WI38 (cell line): Measurements from ENCODE around the gene CBX1.

Source experiments
- H3K4me3 ChIP-seq: 2 replicates; pipeline ENCODE4 v1.5.1; 2011; ENCODE audit warnings: low read depth, mild to moderate bottlenecking, control low read depth, low read length
- TF ChIP-seq, protein P1 (sequence below): IDR thresholded peaks from 2 replicates; pipeline ENCODE4 v1.5.1; 2012; ENCODE audit warnings: low read depth, mild to moderate bottlenecking, control low read depth, low read length

CBX1 gene

DNA sequence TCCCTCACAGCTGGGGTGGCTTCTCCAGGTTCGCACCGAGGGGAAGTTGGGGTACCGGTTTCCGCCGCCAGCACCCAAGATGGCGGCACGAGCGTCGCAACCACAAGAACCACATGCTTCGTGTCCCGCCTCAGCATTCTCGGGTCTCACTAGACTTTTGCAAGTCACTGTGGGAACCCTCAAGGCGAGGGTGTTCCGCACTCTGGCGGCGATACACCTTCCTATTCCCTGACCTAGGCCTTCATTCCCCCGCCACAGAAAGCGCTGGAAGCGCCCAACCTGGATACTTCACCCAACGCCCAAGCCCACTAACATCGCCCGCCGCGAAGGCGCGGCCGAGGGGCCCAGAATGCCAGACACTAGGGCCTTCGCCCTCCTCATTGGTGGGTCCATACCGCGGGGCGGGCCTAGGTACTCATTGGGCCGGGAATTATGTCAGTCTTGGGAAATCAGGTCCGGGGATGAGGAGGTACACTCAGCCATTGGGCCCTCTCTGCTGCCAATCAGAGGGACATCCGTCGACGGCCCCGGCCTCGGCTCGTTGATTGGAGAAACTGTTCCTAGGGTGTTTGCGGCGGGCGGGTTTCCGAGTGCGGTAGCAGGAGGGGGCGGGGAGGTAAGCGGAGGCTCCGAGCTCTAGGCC is 53.4 kb downstream of the CBX1 start, which contains the start of gene NFE2L1:
TSS of gene NFE2L1 (plus strand) at position 619 of the 643 bp plus-strand sequence. CDS start 2,760 bp downstream, outside the sequence.
- TF ChIP-seq, protein P1, sequence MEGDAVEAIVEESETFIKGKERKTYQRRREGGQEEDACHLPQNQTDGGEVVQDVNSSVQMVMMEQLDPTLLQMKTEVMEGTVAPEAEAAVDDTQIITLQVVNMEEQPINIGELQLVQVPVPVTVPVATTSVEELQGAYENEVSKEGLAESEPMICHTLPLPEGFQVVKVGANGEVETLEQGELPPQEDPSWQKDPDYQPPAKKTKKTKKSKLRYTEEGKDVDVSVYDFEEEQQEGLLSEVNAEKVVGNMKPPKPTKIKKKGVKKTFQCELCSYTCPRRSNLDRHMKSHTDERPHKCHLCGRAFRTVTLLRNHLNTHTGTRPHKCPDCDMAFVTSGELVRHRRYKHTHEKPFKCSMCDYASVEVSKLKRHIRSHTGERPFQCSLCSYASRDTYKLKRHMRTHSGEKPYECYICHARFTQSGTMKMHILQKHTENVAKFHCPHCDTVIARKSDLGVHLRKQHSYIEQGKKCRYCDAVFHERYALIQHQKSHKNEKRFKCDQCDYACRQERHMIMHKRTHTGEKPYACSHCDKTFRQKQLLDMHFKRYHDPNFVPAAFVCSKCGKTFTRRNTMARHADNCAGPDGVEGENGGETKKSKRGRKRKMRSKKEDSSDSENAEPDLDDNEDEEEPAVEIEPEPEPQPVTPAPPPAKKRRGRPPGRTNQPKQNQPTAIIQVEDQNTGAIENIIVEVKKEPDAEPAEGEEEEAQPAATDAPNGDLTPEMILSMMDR = no peak
- peak within 1 kb of the TSS; percentile 84 for H3K4me3 ChIP-seq

DNA sequence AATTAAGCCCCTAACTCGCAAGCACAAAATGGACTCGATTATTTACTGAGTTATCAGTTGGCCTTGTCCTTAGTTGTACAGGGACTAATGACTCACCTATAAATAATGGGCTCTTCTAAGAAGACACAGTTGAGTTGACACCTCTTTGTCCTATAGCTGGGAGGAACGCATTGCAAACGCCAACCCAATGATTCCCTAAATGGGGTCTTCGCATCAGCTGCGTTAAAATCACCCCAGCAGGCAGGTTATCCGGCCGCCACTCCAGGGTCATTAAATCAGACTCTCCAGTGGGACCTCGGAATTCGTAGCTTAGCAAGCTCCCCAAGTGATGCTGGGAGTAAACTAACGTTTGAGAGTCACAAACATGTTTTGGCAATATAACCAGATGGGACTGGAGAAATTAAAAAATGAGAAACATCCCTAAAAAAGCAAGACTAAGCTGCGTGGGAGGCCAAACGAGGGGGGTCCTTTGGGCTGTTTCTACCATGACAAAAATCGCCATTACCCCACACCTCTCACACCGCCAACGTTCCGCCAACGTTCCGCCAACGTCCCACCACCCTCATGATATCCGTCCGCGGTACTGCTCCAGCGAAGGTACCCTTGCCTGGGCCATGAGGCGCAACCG is 54.1 kb downstream of the CBX1 start:
- TF ChIP-seq, protein P1 = no peak
- H3K4me3 ChIP-seq = peak overlapping the region; percentile 84

DNA sequence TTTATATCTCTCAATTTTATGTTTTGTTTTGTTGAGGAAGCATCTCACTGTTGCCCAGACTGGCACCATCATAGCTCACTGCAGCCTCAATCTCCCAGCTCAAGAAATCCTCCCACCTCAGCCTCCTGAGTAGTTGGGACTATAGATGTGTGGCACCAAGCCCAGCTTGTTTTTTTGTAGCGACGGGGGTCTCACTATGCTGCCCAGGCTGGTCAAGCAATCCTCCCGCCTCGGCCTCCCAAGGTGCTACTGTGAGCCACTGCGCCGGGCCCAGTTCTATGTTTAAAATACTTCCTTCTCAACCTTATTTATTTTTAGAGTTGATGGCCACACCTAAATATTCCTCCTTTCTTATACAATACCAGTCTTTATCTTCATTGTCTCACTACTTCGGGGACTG is 55.0 kb downstream of the CBX1 start:
- no peak overlapping the region for H3K4me3 ChIP-seq
- TF ChIP-seq, protein P1 = no peak

DNA sequence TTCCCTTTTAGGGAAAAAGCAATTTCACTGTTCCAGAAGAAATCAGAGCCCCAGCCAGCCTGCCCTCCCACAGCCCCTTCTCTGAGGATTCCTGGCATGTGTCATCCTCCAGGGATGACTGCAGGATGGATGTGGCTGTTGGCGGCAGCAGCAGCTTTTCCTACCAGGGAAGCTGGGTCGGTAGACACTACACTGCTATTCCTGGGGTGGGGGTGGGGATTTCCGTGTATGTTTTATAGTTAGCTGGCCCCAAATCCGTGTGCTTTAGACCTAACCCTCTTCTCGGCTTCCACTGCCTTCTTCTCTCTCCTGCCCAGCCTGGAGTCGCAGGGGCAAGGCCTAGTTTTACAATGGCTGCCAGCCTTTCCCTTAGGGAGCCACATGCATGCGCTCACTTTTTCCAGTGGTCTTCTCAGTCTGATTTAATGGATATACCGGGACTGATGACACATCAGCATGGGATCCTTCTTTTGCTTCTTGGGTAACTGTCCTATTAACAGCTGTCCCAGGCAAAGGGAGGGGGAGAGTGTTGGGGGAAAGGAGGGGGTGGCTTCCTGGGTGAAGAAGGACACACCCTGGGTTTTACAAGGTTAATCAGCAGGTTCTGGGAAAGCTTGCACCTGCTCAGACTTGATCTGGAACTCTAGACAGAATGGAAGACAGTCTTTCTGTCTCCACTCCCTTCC is 55.8 kb downstream of the CBX1 start:
- TF ChIP-seq, protein P1 = no peak
- no peak overlapping the region for H3K4me3 ChIP-seq

DNA sequence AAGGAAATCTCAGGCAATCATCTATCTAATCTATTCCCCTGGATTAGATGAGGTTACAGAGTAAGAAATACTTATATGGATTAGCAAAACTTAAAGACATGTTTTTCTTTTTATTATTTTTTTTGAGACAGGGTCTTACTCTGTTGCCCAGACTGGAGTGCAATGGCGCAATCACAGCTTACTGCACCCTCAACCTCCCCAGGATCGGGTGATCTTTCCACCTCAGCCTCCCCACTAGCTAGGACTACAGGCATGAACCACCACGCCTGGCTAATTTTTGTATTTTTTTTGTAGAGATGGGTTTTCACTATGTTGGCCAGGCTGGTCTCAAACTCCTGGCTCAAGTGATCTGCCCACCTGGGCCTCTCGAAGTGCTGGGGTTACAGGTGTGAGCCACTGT is 56.4 kb downstream of the CBX1 start:
- TF ChIP-seq, protein P1 = no peak
- no peak overlapping the region for H3K4me3 ChIP-seq

DNA sequence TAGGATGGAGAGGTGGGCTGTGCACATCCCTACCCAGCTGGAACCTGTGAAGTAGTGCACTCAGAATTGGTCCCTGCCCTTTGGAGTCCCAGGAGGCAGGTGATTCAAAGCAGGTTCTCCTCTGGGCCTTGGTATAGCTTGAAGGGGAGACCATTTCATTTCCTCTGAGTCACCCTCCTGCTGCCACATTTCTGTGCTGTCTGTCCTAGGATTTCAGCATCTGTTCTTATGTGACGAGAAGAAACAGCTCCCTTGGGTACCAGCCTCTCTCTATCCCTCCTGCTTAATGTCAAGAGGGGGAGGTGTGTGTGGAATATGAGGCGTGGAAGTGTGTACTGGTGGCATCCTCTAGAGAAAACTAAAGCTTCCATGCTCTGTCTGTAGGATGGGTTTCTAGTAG is 58.1 kb downstream of the CBX1 start:
- no peak overlapping the region for H3K4me3 ChIP-seq
- TF ChIP-seq, protein P1 = no peak

DNA sequence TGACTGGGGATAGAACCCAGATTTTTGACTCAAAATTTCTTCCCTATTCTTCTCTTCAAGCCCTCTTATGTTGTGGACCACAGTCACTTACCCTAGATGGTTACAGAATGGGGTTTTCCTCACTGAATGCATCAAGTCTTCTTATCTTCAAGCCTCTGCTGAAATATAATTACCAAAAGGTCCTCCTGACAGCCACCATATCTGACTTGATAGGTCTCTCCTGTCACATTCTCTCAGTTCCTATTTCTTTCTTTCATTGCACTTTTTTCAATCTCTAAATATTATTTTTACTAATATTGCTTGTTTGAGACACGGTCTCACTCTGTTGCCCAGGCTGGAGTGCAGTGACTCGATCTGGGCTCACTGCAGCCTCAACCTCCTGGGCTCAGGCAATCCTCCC is 62.6 kb downstream of the CBX1 start:
- TF ChIP-seq, protein P1 = no peak

More for the DNA sequence above, 62.6 kb downstream of the CBX1 start:
- H3K4me3 ChIP-seq = no peak overlapping the region
